Mucosa of gallbladder (tissue), 1 donor: ENCODE measurements around the gene STK35. TPM values are rescaled to one million over a fixed set of nuclear protein-coding genes. Genes with fewer than 3 reads are reported as not detected.
"Not testable (repeated sequence)": the region's sequence is repeated elsewhere in the genome, so short reads cannot be mapped to it uniquely, and the experiment has no call there.

Experiments used
- DNase-seq: peaks from one replicate; pipeline ENCODE4 v3.0.0-alpha.2; 2020; ENCODE audit warnings: low spot score
- total RNA-seq: library from RNA; stranded (reverse); gene quantifications from one replicate; pipeline ENCODE4 v1.2.1, GENCODE V29; 2021
- donor health status: DM: no; HTN: no; CAD: no.

STK35 gene
- total RNA-seq, 1 donor from 2014 or later: 21.0 TPM

- DNase-seq: no peak
Measured at GRCh38 chr20:2183381-2183780, 81.8 kb downstream of the STK35 start.

GRCh38 chr20:2184933-2185332 lies 83.3 kb downstream of the STK35 start:
- not testable (repeated sequence) for DNase-seq

- no peak for DNase-seq
Measured at GRCh38 chr20:2195614-2196013, 94.0 kb downstream of the STK35 start.

- no peak for DNase-seq
Measured at GRCh38 chr20:2197166-2197565, 95.5 kb downstream of the STK35 start.

Other genes starting within 250 kb of the STK35 start
- 53.4 TPM for gene SIRPA, start 206.4 kb upstream of the STK35 start, total RNA-seq
- gene PDYN, start 107.8 kb upstream of the STK35 start, total RNA-seq: not detected
- 1.4 TPM for gene TGM3, start 194.2 kb downstream of the STK35 start, total RNA-seq